ENCODE results near the gene SETD1B. TPM values are rescaled to one million over a fixed set of nuclear protein-coding genes. Genes with fewer than 3 reads are reported as not detected.

Gene SETD1B
- total RNA-seq, 1 experiment from 2014 or later = 2.6 TPM

DNA sequence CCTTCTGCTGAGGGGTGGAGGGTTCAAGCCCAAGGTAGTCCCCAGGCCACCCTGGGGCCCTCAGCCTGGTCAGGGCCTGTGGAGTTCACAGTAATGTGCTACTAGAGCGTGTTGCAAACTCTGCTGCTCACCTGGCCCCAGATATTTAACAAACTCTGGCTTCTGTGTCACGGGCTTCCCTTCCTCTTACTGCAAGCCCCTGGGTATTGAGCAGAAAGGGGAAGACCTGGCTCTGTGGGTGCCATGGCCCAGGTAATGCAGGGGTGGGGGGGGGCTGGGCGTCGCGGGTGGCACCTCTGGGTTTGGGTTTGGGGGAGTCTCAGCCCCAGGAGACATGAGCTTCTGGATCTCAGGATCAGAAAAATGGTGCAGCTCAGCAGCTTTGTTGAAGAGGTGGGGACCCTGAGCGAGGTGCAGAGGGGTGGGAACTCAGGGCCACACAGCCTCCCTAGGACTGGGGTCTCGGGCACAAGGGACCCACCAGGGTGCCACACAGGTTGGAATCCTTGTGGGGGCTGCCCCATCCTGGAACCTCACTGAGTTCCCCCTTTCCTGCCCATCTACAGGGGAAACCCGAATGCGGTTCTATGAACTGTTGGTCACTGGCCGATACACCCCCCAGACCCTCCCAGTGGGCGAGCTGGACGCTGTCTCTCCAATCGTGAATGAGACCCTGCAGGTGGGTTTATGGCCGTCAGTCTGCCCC is 4.0 kb downstream of the SETD1B start:
- DNase-seq (ENCODE audit: low read depth) = no peak

DNA sequence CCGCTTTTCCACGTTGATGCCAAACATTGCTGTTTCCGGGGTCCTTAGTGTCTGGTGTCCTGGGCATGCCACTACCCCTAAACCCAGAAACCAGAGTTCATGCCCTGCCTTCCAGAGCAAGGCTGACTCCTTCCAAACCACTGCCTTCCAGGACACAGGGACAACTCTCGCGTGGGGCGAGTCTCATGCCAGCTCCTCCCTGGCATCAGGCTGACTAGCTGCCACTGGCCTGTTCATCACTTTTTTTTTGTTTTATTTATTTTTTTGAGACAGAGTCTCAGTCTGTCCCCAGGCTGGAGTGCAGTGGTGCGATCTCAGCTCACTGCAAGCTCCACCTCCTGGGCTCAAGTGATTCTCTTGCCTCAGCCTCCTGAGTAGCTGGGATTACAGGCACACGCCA is 4.8 kb downstream of the SETD1B start:
- no peak for DNase-seq (ENCODE audit: low read depth)

DNA sequence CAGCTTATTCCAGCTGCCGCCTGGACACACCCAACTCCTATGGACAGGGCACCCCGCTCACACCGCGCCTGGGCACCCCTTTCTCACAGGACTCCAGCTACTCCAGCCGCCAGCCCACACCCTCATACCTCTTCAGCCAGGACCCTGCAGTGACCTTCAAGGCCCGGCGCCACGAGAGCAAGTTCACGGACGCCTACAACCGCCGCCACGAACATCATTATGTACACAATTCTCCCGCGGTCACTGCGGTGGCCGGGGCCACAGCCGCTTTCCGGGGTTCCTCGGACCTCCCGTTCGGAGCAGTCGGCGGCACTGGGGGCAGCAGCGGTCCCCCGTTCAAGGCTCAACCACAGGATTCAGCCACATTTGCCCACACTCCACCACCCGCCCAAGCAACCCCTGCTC is 5.9 kb downstream of the SETD1B start:
- no peak for DNase-seq (ENCODE audit: low read depth)

DNA sequence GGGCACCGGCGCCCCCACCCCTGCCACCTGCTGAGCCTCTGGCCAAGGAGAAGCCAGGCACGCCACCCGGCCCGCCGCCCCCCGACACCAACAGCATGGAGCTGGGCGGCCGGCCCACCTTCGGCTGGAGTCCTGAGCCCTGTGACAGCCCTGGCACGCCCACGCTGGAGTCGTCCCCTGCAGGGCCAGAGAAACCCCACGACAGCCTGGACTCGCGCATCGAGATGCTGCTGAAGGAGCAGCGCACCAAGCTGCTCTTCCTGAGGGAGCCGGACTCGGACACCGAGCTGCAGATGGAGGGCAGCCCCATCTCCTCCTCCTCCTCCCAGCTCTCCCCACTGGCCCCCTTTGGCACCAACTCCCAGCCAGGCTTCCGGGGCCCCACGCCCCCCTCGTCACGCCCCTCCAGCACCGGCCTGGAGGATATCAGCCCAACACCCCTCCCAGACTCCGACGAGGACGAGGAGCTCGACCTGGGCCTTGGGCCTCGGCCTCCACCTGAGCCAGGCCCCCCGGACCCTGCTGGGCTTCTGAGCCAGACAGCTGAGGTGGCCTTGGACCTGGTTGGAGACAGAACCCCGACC is 6.5 kb downstream of the SETD1B start:
- DNase-seq (ENCODE audit: low read depth) = no peak

DNA sequence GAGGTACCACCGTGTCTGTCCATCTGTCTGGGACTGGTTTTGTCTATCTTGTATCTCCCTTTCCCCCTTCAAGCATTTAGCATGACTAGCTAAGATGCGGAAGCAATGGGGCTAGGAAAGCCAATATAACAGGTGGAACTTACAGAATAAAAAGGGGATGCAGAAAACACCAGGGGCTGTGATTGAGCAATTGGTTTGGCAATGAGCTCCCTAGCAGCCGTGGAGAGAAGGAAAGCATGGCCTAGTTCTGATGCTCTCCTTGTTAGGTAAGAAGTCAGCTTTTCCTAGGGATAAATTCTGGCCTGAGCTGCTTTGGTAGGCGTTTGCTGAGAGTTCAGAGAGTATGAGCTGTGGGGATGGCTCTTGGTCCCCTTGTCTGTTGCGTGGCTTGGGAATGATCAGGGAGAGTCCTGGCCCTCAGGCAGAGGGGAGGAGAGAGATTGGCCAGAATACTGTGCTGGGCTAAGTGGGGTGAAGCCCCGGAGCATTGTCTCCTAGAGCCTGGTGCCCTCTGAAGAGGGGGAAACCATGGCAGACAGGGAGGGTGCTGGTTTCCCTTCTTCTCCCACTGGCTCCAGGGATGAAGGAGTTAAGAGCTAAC is 7.1 kb downstream of the SETD1B start:
- no peak for DNase-seq (ENCODE audit: low read depth)

DNA sequence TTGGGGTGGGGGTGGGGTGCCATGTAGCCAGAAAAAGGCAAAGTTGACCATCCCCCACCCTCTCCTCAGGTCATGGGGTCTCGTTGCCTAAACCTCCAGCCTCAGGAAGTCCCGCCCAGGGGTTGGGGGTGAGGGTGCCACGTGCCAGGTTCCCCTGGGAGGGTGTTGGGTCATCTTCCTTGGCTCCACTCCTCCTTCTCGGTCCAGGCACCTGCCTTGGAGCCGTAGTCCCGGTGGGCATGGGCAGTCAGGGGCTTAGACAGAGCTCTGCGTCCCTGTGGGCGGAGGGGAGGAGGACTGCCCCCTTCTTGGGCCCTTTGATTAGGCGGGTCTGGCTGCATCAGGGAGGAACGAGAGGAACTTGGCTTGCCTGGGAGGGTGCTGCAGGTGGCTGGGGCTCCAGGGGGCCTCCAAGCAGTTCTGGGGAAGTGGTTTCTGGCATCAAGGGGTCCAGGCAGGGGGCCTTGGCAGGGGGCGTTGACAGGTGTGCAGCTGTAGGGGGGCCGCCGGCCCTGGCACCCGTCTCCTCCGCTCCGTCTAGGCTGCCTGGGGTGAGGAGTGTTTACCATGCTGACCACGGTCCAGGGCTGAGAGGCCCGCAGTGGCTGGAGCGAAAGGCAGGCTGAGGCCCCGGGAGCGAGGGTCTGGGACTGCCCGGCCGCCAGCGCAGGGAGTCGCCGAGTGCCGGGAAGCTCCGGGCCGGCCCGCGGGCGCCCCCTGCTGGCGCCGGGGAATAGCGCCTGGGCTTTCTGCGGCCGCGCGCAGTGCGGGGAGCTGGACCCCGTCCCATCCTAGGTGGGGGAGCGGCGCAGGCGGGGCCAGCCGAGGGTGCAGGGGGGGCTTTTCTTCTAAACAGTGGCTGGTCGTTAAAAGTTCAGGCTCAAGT is 7.9 kb downstream of the SETD1B start:
- DNase-seq (ENCODE audit: low read depth) = peak; percentile 74

DNA sequence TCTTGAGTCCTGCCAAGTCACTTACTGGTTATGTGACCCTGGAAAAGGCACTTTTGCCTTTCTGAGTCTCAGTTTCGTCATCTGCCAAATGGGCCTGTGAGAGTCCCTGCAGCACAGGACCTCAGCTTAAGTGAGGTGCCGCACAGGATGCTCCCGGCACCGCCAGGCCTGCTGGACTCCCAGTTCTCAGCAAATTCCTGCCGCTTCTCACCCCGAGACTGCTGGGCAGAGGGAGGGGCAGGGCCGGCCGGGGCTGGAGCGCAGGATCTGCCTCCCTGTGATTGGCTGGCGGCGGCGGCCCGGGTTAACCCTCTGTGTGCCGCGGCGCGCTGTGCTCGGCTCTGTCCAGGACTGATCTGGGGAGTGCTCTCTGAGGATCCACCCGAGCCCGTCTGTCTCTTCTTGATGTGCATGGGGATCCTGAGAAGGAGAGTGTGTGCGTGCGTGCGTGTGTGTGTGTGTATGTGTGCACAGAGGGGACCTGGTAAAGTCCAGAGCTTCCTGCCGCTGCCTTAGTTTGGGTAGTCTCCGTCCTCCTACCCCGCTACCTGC is 8.6 kb downstream of the SETD1B start:
- peak; percentile 46 for DNase-seq (ENCODE audit: low read depth)

DNA sequence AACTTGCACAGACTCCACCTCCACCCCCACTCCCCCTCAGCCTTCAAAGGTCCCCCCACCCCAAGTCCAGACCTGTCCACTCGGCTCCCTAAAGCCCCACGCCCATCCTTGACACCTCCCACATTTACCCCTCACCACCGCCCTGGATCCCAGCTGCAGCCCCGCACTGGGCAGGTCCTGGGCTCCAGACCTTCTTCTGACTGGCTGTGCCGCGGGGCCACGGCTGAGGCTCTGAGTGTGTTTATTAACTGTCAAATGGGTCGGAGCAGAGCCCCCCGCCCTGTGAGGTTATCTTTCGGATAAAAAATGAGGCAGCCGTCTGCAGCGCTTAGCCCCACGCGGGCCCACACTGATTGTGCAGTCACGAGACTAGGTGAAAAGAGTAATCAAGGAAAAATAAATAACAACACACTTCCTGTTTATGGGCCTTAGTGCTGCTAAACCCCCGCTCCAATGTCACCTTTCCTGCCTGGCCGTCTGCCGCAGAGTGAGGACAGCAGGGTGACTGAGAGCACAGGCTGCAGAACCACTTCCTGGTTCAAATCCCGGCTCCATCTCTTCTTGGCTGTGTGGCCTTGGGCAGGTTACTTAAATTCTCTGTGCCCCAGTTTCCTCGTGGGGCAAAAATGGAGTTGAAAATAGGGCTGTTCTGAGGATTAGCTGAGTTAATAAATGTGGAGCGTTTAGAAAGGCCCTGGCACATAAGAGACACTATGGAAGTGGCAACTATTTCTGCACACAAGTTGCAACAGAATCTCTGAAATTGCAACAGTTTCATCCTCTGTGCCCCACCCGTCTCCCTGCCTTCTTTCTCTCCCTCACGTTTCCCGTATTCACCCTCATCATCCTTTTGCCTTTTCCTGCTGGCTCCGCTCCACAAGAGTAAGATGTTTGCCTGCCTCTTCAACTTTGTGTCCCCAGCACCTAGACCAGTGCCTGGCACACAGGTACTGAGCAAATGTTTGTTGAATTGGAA is 9.4 kb downstream of the SETD1B start:
- DNase-seq (ENCODE audit: low read depth) = no peak

DNA sequence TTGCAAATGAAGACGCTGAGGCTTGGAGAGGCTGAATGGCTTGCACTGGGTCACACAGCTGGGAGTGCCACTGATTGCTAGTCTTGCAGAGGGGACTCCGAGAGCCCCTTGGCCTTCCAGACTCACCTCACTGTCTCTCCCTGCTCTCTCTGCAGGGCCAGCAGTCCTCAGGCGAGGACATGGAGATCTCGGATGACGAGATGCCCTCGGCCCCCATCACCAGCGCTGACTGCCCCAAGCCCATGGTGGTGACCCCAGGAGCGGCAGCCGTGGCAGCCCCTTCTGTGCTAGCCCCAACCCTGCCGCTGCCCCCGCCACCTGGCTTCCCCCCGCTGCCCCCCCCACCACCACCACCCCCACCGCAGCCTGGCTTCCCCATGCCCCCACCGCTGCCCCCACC is 10.1 kb downstream of the SETD1B start:
- no peak for DNase-seq (ENCODE audit: low read depth)

DNA sequence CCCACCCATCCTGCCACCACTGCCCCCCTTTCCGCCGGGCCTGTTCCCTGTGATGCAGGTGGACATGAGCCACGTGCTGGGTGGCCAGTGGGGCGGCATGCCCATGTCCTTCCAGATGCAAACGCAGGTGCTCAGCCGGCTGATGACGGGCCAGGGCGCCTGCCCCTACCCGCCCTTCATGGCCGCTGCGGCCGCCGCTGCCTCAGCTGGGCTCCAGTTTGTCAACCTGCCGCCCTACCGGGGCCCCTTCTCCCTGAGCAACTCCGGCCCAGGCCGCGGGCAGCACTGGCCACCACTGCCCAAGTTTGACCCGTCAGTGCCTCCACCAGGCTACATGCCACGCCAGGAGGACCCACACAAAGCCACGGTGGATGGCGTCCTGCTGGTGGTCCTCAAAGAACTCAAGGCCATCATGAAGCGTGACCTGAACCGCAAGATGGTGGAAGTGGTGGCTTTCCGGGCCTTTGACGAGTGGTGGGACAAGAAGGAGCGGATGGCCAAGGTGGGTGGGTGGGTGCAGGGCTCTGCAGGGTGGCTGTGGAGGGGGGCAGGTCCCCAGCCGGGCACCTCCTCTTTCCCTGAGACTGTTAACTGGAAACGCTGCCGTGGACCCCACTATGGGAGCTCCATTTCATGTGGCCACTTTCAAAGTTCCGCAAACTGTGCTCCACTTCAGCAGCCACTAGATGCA is 10.8 kb downstream of the SETD1B start:
- DNase-seq (ENCODE audit: low read depth) = no peak

DNA sequence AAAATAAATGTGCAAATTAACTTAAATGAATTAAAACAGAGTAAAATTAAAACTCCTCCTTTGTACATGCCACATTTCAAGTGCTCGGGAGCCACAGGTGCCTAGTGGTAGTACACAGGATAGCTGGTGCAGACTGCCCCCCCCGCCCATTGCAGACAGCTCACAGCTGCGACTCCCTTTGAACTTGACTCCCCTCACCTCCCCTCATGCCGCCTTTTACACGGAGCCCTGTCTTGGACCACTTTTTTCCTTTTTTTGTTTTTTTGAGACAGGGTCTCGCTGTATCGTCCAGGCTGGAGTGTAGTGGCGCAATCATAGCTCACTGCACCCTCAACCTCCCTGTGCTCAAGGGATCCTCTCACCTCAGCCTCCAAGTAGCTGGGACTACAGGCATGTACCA is 11.5 kb downstream of the SETD1B start:
- DNase-seq (ENCODE audit: low read depth) = no peak

DNA sequence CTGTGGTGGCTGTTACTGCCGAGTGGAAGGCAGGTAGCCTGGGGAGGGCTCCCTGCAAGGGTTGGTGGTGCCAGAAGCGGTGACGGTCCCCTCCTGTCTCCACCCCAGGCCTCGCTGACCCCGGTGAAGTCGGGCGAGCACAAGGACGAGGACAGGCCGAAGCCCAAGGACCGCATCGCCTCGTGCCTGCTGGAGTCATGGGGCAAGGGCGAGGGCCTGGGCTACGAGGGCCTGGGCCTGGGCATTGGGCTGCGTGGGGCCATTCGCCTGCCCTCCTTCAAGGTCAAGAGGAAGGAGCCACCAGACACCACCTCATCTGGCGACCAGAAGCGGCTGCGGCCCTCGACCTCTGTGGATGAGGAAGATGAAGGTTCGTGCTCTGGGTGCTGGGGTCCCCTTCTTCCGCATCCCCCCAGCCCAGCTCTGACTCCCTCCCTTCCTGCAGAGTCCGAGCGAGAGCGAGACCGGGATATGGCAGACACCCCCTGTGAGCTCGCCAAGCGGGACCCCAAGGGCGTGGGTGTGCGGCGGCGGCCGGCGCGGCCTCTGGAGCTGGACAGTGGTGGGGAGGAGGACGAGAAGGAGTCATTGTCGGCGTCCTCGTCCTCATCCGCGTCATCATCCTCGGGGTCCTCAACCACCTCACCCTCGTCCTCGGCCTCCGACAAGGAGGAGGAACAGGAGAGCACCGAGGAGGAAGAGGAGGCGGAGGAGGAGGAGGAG is 13.3 kb downstream of the SETD1B start:
- DNase-seq (ENCODE audit: low read depth) = no peak

DNA sequence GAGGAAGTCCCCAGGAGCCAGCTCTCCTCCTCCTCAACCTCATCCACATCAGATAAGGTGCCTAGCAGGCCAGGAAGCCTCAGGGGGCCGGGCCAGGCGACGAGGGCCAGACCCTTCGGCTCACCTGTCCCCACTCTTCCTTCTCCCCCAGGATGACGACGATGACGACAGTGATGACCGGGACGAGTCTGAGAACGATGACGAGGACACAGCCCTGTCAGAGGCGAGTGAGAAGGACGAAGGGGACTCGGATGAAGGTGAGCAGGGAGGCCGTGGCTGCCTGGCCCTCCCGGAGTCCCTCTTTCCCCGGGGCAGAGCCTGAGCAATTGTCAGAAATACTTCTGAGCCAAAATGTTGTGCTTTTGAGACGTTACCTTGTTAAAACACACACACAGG is 13.8 kb downstream of the SETD1B start:
- no peak for DNase-seq (ENCODE audit: low read depth)

DNA sequence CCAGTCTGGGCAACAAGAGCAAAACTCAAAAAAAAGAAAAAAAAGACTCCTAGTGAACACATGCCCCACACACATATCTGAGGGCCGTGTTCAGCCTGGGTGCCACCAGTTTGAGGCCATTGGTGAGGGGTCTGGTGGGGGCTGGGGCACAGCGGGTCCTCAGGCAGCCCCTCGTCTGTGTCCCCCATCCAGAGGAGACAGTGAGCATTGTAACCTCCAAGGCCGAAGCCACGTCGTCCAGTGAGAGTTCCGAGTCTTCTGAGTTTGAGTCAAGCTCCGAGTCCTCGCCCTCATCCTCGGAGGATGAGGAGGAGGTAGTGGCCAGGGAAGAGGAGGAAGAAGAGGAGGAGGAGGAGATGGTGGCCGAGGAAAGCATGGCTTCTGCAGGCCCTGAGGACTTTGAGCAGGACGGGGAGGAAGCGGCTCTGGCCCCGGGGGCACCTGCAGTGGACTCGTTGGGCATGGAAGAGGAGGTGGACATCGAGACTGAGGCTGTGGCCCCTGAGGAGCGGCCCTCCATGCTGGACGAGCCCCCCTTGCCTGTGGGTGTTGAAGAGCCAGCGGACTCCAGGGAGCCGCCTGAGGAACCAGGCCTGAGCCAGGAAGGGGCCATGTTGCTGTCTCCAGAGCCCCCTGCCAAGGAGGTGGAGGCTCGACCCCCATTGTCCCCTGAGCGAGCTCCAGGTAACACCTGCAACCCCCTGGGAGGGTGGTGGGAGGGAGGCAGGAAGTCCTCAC is 15.6 kb downstream of the SETD1B start:
- DNase-seq (ENCODE audit: low read depth) = no peak

DNA sequence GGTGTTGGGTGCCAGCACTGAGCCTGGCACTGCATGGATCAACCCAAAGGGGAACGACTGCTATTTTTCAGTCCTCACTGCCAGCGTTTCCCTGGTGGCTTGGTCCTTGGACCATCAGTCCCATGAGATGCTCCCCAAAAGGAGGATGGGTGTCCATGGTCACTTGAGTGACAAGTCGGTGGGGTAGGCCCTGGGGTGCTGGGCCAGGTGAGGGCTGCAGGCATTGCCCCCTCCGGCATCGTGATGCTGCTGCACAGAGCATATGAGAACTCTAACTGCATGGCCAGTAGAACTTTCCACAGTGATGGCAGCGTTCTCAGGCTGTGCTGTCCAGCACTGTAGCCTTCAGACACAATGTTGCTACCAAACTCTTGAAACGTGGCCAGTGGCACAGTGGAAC is 16.2 kb downstream of the SETD1B start:
- DNase-seq (ENCODE audit: low read depth) = no peak

DNA sequence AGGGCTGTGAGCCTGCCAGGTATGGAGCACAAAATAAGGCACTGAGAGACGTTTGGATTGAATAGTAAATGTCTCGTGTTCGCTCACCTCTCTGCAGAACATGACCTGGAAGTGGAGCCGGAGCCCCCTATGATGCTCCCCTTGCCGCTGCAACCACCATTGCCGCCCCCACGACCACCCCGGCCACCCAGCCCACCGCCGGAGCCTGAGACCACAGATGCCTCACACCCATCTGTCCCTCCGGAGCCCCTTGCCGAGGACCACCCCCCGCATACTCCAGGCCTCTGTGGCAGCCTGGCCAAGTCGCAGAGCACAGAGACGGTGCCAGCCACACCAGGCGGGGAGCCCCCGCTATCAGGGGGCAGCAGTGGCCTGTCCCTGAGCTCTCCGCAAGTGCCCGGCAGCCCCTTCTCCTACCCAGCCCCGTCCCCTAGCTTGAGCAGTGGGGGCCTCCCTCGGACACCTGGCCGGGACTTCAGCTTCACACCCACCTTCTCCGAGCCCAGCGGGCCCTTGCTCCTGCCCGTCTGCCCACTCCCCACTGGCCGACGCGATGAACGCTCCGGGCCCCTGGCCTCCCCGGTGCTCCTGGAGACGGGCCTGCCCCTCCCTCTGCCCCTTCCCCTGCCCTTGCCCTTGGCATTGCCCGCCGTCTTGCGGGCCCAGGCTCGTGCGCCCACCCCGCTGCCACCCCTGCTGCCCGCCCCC is 18.7 kb downstream of the SETD1B start:
- DNase-seq (ENCODE audit: low read depth) = no peak

DNA sequence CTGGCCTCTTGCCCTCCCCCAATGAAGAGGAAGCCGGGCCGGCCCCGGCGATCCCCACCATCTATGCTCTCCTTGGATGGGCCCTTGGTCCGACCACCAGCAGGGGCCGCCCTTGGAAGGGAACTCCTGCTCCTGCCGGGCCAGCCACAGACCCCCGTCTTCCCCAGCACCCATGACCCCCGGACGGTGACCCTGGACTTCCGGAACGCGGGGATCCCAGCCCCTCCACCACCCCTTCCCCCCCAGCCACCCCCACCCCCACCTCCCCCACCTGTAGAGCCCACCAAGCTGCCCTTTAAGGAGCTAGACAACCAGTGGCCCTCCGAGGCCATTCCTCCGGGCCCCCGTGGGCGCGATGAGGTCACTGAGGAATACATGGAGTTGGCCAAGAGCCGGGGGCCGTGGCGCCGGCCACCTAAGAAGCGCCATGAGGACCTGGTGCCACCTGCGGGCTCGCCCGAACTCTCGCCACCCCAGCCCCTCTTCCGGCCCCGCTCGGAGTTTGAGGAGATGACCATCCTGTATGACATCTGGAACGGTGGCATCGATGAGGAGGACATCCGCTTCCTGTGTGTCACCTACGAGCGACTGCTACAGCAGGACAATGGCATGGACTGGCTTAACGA is 19.4 kb downstream of the SETD1B start:
- no peak for DNase-seq (ENCODE audit: low read depth)

DNA sequence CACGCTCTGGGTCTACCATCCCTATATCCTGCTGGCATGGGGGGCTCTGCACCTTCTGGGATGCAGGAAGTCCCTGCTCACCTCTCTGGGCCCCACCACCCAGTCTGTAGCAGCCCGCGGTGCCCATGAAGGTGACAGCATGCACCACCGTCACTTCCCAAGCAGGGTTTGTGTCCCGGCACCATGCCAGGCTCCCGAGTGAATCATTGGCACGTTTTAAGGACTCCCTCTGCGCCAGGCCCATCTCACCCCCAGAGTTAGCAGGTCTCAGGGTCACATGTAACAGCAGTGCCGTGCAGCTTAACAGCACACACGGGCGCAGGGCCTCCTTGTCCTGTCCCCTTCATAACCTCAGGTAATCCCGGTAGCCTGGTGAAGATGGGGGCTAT is 19.9 kb downstream of the SETD1B start:
- no peak for DNase-seq (ENCODE audit: low read depth)
